ENCODE measurements around the gene FMO4. TPM values are rescaled to one million over a fixed set of nuclear protein-coding genes. Genes with fewer than 3 reads are reported as not detected.

The FMO4 gene
- total and polyA plus RNA-seq, 2 of the 13 experiments (the other 11 are each of a cell fraction or from before 2014, with no cell fraction given) = 0.07 to 0.29 TPM

- in situ Hi-C loops (cut with HindIII; ENCODE audit: extremely low pct_ligation_motif_present, low pct_unique_long_range_greater_than_20kb) = no loop called here
- no TSS peak for BruUV-seq (replicated peaks)
- TF ChIP-seq ZNF318 (CRISPR knock-in tag; IDR thresholded peaks at IDR 0.05) = no peak
- Histone ChIP-seq H3K4me3 (replicated peaks in 1 of 3; ENCODE audit: insufficient read depth in 1 of 3, low read depth in 2 of 3, low read length in 3 of 3) (no peak overlapping the region), H3K9me3 (ENCODE audit: low read length) (no peaks in the 10 kb centered on the region), H2AFZ (ENCODE audit: low read length) (no peak overlapping the region), H3K9ac (ENCODE audit: insufficient read depth, low read depth, low read length) (no peak overlapping the region), H3K4me2 (ENCODE audit: low read depth, low read length) (no peak overlapping the region), H3K27me3 (ENCODE audit: control insufficient read depth in 1 of 2, insufficient read depth in 2 of 2, low read length in 2 of 2) (no peaks in the 10 kb centered on the region), H3K4me1 (ENCODE audit: insufficient read depth, low read length) (no peaks in the 10 kb centered on the region), H3K27ac (ENCODE audit: extremely low read length, insufficient read depth, low read length) (no peak overlapping the region), H3K36me3 (replicated peaks in 1 of 2; ENCODE audit: control insufficient read depth in 1 of 2, insufficient read depth in 2 of 2, low read length in 2 of 2) (no peaks in the 10 kb centered on the region), H3K79me2 (ENCODE audit: insufficient read depth, low read length) (no peaks in the 10 kb centered on the region), H4K20me1 (ENCODE audit: insufficient read depth, low read length) (no peaks in the 10 kb centered on the region)
- POLR2A ChIA-PET = no interaction called here
- intact Hi-C loops (cut with micrococcal nuclease; ENCODE audit: unreplicated experiment) = no loop called here
- CTCF ChIA-PET (ENCODE audit: low intra/inter-chr PET ratio, low total read pairs) = no interaction called here
- DNase-seq (ENCODE audit: low spot score) (no peak), ATAC-seq (no peak), FAIRE-seq (no peak)
- WGBS (ENCODE audit: low lambda C conversion rate) = 7% methylated on average over 4 of the region's 4 CpGs
These were observed 27.8 kb upstream of the FMO4 start for GRCh38 chr1:171286032-171286705.

Data from HepG2 (cell line).